ENCODE results near the gene NMRK2. TPM values are rescaled to one million over a fixed set of nuclear protein-coding genes. Genes with fewer than 3 reads are reported as not detected.
A peak's percentile ranks its signal among the peaks of the same experiment; 100 is the strongest.

The NMRK2 gene
- total RNA-seq, 4 donors from 2014 or later = 0.67 TPM; not detected in 3

DNA sequence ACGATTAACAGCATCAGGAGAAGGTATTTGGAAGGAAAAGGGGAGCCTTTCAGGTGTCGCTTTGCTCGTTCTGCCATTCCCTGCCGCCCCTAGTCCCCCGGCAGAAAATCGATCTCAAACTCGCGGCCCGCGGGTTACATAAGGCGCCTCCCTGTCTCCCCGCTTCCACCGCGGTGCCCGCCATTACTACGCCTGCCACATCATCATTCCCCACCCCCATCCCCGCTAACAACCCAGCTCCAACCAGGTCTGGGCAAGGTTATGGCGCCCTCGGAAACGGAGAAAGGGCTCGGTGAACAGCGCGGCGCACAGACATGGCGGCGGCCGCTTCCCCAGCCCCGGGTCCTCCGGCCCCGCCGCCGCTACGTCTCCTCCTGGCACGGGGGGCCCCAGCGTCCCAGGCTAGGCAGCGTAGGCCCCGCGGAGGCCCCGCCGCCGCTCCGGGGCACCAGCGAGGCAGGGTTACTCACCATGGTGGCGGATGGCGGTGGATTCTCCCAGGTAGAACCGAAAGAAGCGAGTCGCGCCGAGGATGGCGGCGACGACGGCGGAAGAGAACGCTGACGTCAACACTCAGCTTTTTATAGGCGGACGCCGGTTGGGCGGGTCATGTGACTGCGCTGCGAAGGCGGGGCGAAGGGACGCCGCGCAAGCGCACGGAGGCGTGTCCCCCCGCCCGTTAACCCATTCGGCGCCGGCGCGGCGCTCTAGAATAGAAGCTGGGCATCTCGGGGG, 52.2 kb downstream of the NMRK2 start, which contains the start of gene EEF2:
Gene EEF2 (minus strand): TSS at position 556 of the 735 bp plus-strand sequence. CDS start 83 bp downstream, at position 473.
- DNase-seq = peak; percentile 90 to 92
- intact Hi-C loops (cut with DNase I; ENCODE audit: low total_unique reads) = loop anchor here (10.0 kb wide), 1 partner anchor 220 kb away; no protein-coding TSS in a partner anchor
- H3K27me3 ChIP-seq = no peaks in the 10 kb centered on the region
- TF ChIP-seq, protein P1, sequence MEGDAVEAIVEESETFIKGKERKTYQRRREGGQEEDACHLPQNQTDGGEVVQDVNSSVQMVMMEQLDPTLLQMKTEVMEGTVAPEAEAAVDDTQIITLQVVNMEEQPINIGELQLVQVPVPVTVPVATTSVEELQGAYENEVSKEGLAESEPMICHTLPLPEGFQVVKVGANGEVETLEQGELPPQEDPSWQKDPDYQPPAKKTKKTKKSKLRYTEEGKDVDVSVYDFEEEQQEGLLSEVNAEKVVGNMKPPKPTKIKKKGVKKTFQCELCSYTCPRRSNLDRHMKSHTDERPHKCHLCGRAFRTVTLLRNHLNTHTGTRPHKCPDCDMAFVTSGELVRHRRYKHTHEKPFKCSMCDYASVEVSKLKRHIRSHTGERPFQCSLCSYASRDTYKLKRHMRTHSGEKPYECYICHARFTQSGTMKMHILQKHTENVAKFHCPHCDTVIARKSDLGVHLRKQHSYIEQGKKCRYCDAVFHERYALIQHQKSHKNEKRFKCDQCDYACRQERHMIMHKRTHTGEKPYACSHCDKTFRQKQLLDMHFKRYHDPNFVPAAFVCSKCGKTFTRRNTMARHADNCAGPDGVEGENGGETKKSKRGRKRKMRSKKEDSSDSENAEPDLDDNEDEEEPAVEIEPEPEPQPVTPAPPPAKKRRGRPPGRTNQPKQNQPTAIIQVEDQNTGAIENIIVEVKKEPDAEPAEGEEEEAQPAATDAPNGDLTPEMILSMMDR (IDR thresholded peaks at IDR 0.05) = peak in 2 of 4 experiments; percentile 41 to 53
- peak; percentile 96 to 100 for TF ChIP-seq POLR2A (IDR thresholded peaks at IDR 0.05)
- peak within 1 kb of the TSS; percentile 67 to 85 for H3K4me3 ChIP-seq
- H3K4me1 ChIP-seq = peaks cover 0 to 11% of the 10 kb centered on the region in 2 donors
- H3K27ac ChIP-seq = peak within 1 kb of the TSS; percentile 94 to 96
- H3K9me3 ChIP-seq = no peaks in the 10 kb centered on the region
- no peaks in the 10 kb centered on the region for H3K36me3 ChIP-seq

DNA sequence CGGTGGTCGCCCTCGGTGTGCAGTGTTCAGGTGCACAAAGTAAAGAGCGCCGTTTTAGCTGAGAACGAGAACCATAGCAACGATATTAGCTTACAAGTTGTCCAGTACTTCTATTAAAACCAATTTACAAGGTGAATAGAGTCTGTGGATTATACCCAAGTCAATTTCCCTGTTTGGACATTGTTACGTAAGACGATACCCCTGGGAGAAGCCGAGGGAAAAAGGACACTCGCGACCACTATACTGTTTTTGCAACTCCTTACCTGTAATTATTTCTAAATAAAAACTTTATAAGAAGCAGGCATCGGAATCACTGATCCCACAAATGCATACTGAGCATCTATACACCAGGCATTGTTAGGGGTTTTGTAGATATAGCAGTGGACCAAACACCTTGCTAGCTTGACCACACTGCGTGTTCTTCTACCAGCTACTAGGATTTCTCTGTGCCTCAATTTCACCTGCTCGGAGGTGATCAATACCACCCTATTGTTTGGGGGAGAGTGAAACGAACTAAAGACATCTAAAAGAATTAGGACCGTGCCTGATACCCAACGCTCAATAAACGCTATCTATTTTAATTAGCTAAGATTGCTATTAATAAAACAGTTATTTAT, 52.9 kb downstream of the NMRK2 start:
- DNase-seq = no peak
- peak overlapping the region; percentile 67 to 85 for H3K4me3 ChIP-seq
- H3K27ac ChIP-seq = peak overlapping the region; percentile 94 to 96
- H3K27me3 ChIP-seq = no peaks in the 10 kb centered on the region
- no peak for TF ChIP-seq POLR2A (IDR thresholded peaks at IDR 0.05)
- TF ChIP-seq, protein P1 (IDR thresholded peaks at IDR 0.05) = no peak
- H3K4me1 ChIP-seq = peaks cover 0 to 11% of the 10 kb centered on the region in 2 donors
- intact Hi-C loops (cut with DNase I; ENCODE audit: low total_unique reads) = loop anchor here (10.0 kb wide), 1 partner anchor 219 kb away; no protein-coding TSS in a partner anchor
- H3K36me3 ChIP-seq = no peaks in the 10 kb centered on the region
- H3K9me3 ChIP-seq = no peaks in the 10 kb centered on the region

DNA sequence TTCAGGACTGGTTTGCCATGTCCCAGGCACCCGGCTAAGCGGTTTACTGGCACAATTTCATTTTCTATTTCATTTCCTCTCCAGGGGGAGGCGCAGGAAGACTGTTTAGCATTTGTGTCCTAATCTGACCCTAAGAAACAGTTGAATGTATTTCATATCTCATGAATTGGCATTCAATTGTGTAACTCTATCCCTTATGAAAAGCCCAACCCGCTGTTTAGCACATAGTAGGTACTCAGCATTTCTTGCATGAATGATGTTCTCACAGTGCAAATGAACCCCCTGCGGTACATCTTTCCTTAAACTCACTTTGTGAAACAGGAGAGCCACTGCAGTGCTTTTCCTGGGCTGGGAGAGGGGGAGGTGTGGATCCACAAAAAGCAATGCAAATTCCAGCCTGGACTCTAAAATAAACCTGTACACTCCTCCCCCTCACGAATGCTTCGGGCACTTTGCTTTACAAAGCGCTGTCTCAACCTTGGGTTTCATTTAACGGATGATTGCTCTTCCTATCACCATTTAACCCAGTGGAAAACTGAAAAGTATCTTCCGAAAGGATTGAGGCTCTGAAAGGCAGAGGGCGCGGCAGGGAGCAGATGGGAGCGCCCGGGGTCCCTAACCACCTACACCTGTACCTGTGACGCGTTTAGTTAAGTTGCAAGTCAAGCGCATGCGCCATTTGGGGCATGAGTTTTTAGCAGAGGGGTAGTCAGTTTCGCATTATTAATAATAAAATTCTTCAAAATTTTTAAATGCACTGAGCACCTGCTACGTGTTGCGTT, 53.6 kb downstream of the NMRK2 start:
- H3K4me1 ChIP-seq = peaks cover 0 to 11% of the 10 kb centered on the region in 2 donors
- no peaks in the 10 kb centered on the region for H3K36me3 ChIP-seq
- no peak for DNase-seq
- no peaks in the 10 kb centered on the region for H3K9me3 ChIP-seq
- H3K27me3 ChIP-seq = no peaks in the 10 kb centered on the region
- intact Hi-C loops (cut with DNase I; ENCODE audit: low total_unique reads) = loop anchor here (10.0 kb wide), 1 partner anchor 218 kb away; no protein-coding TSS in a partner anchor
- H3K4me3 ChIP-seq = peak overlapping the region; percentile 1 to 67
- peak overlapping the region; percentile 94 to 96 for H3K27ac ChIP-seq
- TF ChIP-seq POLR2A (IDR thresholded peaks at IDR 0.05) = peak in 1 of 2 donors; percentile 4
- TF ChIP-seq, protein P1 (IDR thresholded peaks at IDR 0.05) = peak; percentile 56 to 77 (median 69)

DNA sequence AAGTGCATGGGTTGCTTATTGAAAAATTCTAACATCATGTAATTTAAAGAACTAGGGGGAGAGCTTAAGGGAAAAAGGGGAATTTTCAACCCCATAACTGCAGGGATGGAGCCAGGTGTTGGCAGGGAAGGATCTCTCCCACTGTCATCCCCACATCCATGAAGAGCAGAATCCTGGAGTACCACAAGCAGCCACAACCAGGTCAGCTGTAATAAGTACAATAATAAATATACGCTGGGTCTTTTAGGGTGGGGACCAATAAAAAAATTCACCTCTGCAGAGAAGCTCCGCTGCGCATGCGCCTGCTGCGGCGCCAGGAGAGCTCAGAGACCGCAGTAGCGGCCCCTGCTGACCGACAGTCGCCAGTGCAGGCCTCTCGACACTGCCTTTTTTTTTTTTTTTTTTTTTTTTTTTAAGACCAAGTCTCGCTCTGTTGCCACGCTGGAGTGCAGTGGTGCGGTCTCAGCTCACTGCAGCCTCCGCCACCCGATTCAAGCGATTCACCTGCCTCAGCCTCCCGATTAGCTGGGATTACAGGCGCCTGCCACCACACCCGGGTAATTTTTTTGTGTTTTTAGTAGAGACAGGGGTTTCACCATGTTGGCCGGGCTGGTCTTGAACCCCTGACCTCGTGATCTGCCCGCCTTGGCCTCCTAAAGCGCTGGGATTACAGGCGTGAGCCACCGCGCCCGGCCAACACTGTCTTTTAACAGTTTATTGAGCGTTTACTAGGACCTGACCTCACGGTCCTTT, 54.9 kb downstream of the NMRK2 start:
- Histone ChIP-seq H3K4me3 (peak overlapping the region in 1 of 2 donors; percentile 1), H3K9me3 (no peaks in the 10 kb centered on the region), H3K27ac (peak overlapping the region in 1 of 2 donors; percentile 54), H3K4me1 (peaks cover 0 to 11% of the 10 kb centered on the region in 2 donors), H3K27me3 (no peaks in the 10 kb centered on the region), H3K36me3 (no peaks in the 10 kb centered on the region)
- peak; percentile 87 for DNase-seq
- TF ChIP-seq, protein P1 (IDR thresholded peaks at IDR 0.05) = peak; percentile 82 to 86 (median 84)
- no peak for TF ChIP-seq POLR2A (IDR thresholded peaks at IDR 0.05)
- intact Hi-C loops (cut with DNase I; ENCODE audit: low total_unique reads) = loop anchor here (10.0 kb wide), 1 partner anchor 217 kb away; no protein-coding TSS in a partner anchor

Measured in uterus (tissue), 4 donors.